Thoracic aorta (tissue), 2 donors: ENCODE measurements around the gene GJA1. TPM values are rescaled to one million over a fixed set of nuclear protein-coding genes. Genes with fewer than 3 reads are reported as not detected.

Experiments used
- ATAC-seq: fragments of 150-250 bp; one replicate; pipeline ENCODE4 v1.8.0; 2017; ENCODE audit warnings: low read depth; ENCODE audit not compliant: insufficient number of reproducible peaks, low FRiP score
- DNase-seq: peaks from one replicate; pipeline ENCODE4 v3.0.0-alpha.2; 2020; ENCODE audit warnings: low spot score
- H3K27ac ChIP-seq, 2 donors: fragments of 200-600 bp; sonication (generic); 1 replicate in 1 of 2; 2 replicates in 1 of 2; pipeline ENCODE4 v1.5.1; 2016; ENCODE audit warnings: mild to moderate bottlenecking in 2 of 2, moderate library complexity in 2 of 2
- H3K27me3 ChIP-seq: fragments of 200-600 bp; sonication (generic); replicated peaks from 2 replicates; pipeline ENCODE4 v1.6.0; 2016; ENCODE audit warnings: mild to moderate bottlenecking; ENCODE audit not compliant: insufficient read depth
- H3K36me3 ChIP-seq: fragments of 200-600 bp; sonication (generic); one replicate; pipeline ENCODE4 v1.5.1; 2016
- H3K4me1 ChIP-seq, 2 donors: fragments of 200-600 bp; sonication (generic); 1 replicate in 1 of 2; 2 replicates in 1 of 2; pipeline versions ENCODE4 v1.5.1 to v1.6.0; 2016; ENCODE audit warnings: low read depth in 2 of 2, mild to moderate bottlenecking in 1 of 2; ENCODE audit not compliant: control insufficient read depth in 1 of 2
- H3K4me3 ChIP-seq: fragments of 200-600 bp; sonication (generic); 2 replicates; pipeline ENCODE4 v1.5.1; 2016; ENCODE audit warnings: mild to moderate bottlenecking
- H3K9me3 ChIP-seq: fragments of 200-600 bp; sonication (generic); 2 replicates; pipeline ENCODE4 v1.5.1; 2016
- CTCF ChIP-seq: fragments of 200-600 bp; sonication (generic); IDR thresholded peaks from one replicate; pipeline ENCODE4 v1.5.1; 2019; ENCODE audit warnings: antibody characterized with exemption
- total RNA-seq, 2 donors: library from RNA; depleted of rRNA; stranded (reverse); fragments of >200 nt; gene quantifications; one replicate each; pipeline versions ENCODE4 v1.1.0 to v1.2.3, GENCODE V29; 2016

GJA1 gene
- total RNA-seq, 2 donors from 2014 or later, result 199 to 281 TPM

- TF ChIP-seq CTCF, result no peak
- no peak overlapping the region for H3K4me3 ChIP-seq
- no peaks in the 10 kb centered on the region for H3K27me3 ChIP-seq
- no peak for DNase-seq
- H3K36me3 ChIP-seq, result no peaks in the 10 kb centered on the region
- no peak for ATAC-seq
- no peaks in the 10 kb centered on the region for H3K9me3 ChIP-seq
- H3K27ac ChIP-seq, result no peak overlapping the region
- no peaks in the 10 kb centered on the region for H3K4me1 ChIP-seq
Observed at GRCh38 chr6:121413879-121414278, 21.6 kb upstream of the GJA1 start.

- no peak for ATAC-seq
Observed at GRCh38 chr6:121418346-121418745, 17.1 kb upstream of the GJA1 start.

GRCh38 chr6:121426686-121427085 lies 8.8 kb upstream of the GJA1 start:
- no peaks in the 10 kb centered on the region for H3K9me3 ChIP-seq
- no peak for TF ChIP-seq CTCF
- no peak for DNase-seq
- H3K4me1 ChIP-seq, result peaks cover 0 to 5% of the 10 kb centered on the region in 2 donors
- H3K4me3 ChIP-seq, result no peak overlapping the region
- no peaks in the 10 kb centered on the region for H3K27me3 ChIP-seq
- ATAC-seq, result no peak
- no peaks in the 10 kb centered on the region for H3K36me3 ChIP-seq
- H3K27ac ChIP-seq, result no peak overlapping the region

More at GRCh38 chr6:121418346-121418745, 17.1 kb upstream of the GJA1 start:
- no peak overlapping the region for H3K4me3 ChIP-seq
- no peak overlapping the region for H3K27ac ChIP-seq
- no peak for DNase-seq
- H3K36me3 ChIP-seq, result no peaks in the 10 kb centered on the region
- H3K27me3 ChIP-seq, result no peaks in the 10 kb centered on the region
- H3K9me3 ChIP-seq, result no peaks in the 10 kb centered on the region
- H3K4me1 ChIP-seq, result no peaks in the 10 kb centered on the region
- TF ChIP-seq CTCF, result no peak

- no peak overlapping the region for H3K4me3 ChIP-seq
Observed at GRCh38 chr6:121428872-121429756, 6.3 kb upstream of the GJA1 start.

More at GRCh38 chr6:121428872-121429756, 6.3 kb upstream of the GJA1 start:
- H3K36me3 ChIP-seq, result no peaks in the 10 kb centered on the region
- no peaks in the 10 kb centered on the region for H3K9me3 ChIP-seq
- DNase-seq, result no peak
- ATAC-seq, result no peak
- TF ChIP-seq CTCF, result no peak
- no peak overlapping the region for H3K27ac ChIP-seq
- H3K4me1 ChIP-seq, result peaks cover 5 to 9% of the 10 kb centered on the region in 2 donors
- H3K27me3 ChIP-seq, result no peaks in the 10 kb centered on the region
